ENCODE data around the gene HINT2. TPM values are rescaled to one million over a fixed set of nuclear protein-coding genes. Genes with fewer than 3 reads are reported as not detected.

Gene HINT2
- total and polyA plus RNA-seq, 4 donors: 19.9 to 112 (median 58.8) TPM

DNA sequence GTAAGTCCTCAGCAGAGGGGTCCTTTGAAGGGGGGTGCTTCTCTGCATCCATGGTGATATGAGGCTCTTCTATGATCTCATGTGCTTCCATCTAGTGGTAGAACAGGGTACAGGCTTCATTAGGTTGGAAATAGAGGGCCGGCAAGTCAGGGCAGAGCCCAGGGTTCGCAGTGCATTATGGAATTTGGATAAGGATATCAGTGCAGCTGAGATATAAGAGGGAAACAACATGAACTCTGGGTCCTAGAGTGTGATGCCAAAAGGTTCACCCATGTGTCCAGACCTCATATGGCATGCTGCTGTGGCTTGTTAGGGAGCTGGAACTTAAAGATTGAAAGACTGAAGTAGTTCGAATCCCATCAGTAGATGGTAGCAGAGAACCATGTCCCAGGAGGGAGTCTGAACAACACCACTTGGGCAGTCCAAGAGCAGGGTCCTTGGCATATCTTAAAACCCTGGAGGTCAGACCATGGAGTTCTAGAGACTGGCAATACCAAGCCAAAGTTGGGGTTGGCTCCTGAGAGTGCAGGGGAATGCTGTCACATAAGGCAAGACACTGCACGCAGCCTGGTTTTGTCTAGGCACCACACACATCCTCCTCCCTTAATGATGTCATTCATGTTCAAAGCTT is 11.3 kb upstream of the HINT2 start:
- TF ChIP-seq, protein P1, sequence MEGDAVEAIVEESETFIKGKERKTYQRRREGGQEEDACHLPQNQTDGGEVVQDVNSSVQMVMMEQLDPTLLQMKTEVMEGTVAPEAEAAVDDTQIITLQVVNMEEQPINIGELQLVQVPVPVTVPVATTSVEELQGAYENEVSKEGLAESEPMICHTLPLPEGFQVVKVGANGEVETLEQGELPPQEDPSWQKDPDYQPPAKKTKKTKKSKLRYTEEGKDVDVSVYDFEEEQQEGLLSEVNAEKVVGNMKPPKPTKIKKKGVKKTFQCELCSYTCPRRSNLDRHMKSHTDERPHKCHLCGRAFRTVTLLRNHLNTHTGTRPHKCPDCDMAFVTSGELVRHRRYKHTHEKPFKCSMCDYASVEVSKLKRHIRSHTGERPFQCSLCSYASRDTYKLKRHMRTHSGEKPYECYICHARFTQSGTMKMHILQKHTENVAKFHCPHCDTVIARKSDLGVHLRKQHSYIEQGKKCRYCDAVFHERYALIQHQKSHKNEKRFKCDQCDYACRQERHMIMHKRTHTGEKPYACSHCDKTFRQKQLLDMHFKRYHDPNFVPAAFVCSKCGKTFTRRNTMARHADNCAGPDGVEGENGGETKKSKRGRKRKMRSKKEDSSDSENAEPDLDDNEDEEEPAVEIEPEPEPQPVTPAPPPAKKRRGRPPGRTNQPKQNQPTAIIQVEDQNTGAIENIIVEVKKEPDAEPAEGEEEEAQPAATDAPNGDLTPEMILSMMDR (IDR thresholded peaks at IDR 0.05; ENCODE audit: control extremely low read depth, extremely low read depth): peak; percentile 60
- H3K4me1 ChIP-seq (ENCODE audit: control insufficient read depth in 5 of 5, insufficient read depth in 5 of 5, low read length in 5 of 5): peaks cover 0 to 23% (median 10%) of the 10 kb centered on the region in 5 donors
- H3K27me3 ChIP-seq (ENCODE audit: control insufficient read depth in 3 of 3, insufficient read depth in 3 of 3, low read length in 2 of 3): no peaks in the 10 kb centered on the region
- H3K36me3 ChIP-seq (ENCODE audit: control insufficient read depth in 4 of 4, insufficient read depth in 4 of 4, low read length in 4 of 4): no peaks in the 10 kb centered on the region
- no peak overlapping the region for H3K9ac ChIP-seq (ENCODE audit: insufficient read depth in 1 of 2, low read length in 2 of 2)
- 30% methylated on average over 4 of the region's 4 CpGs for WGBS, 2 donors
- no peak overlapping the region for H3K4me3 ChIP-seq
- DNase-seq (peak; percentile 40 to 79 (median 77)), ATAC-seq (ENCODE audit: insufficient read depth, low FRiP score) (peak; percentile 55)
- no peak overlapping the region for H3K27ac ChIP-seq (ENCODE audit: low read depth in 1 of 2, low read length in 1 of 2)
- no peaks in the 10 kb centered on the region for H3K9me3 ChIP-seq (ENCODE audit: control insufficient read depth in 4 of 4, insufficient read depth in 3 of 4, low read length in 3 of 4)

DNA sequence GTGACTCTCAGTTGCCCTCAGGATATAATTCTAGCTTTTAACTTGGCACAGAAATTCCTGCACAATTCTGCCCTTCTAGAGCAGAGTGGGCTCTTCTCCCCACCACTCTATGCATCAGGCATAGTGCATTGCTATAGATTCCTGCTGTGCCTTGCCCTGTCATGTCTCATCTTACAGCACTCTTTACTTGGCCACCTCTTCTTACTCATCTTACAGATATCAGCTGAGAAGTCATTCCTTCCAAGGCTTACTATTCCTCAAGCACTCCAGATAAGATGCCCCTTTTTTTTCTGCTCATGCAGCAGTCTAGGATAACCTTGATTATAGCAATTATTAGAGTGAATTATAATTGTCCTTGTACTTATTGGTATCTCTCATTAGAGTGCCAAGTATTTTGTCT is 8.1 kb upstream of the HINT2 start:
- Histone ChIP-seq H3K36me3 (ENCODE audit: control insufficient read depth in 4 of 4, insufficient read depth in 4 of 4, low read length in 4 of 4) (no peaks in the 10 kb centered on the region), H3K27me3 (ENCODE audit: control insufficient read depth in 3 of 3, insufficient read depth in 3 of 3, low read length in 2 of 3) (no peaks in the 10 kb centered on the region), H3K27ac (ENCODE audit: low read depth in 1 of 2, low read length in 1 of 2) (no peak overlapping the region), H3K4me3 (no peak overlapping the region), H3K9me3 (ENCODE audit: control insufficient read depth in 4 of 4, insufficient read depth in 3 of 4, low read length in 3 of 4) (no peaks in the 10 kb centered on the region), H3K9ac (ENCODE audit: insufficient read depth in 1 of 2, low read length in 2 of 2) (no peak overlapping the region), H3K4me1 (ENCODE audit: control insufficient read depth in 5 of 5, insufficient read depth in 5 of 5, low read length in 5 of 5) (peaks cover 0 to 2% (median 0%) of the 10 kb centered on the region in 5 donors)
- DNase-seq: no peak
- TF ChIP-seq, protein P1 (IDR thresholded peaks at IDR 0.05; ENCODE audit: control extremely low read depth, extremely low read depth): no peak
- ATAC-seq (ENCODE audit: insufficient read depth, low FRiP score): no peak

DNA sequence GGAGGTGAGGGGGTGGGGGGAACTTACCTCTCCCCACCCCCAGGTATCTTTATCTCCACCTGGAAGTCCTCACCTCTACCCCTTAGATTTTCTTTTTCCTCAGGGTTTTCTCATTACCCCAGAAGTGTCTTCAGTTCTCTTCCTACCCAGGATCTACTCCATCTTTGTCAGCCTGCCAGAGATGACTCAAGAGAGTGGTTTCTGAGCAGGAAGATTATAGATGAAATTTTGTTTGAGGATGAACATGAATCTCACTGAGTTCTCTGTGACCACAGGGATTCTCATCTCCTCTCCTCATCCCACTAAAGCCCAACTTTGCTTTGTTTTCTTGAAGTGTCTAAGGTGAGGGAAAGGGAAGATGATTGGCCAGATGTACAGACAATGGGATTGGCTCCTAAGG is 5.2 kb upstream of the HINT2 start:
- Histone ChIP-seq H3K4me1 (ENCODE audit: control insufficient read depth in 5 of 5, insufficient read depth in 5 of 5, low read length in 5 of 5) (no peaks in the 10 kb centered on the region), H3K9me3 (ENCODE audit: control insufficient read depth in 4 of 4, insufficient read depth in 3 of 4, low read length in 3 of 4) (no peaks in the 10 kb centered on the region), H3K27me3 (ENCODE audit: control insufficient read depth in 3 of 3, insufficient read depth in 3 of 3, low read length in 2 of 3) (no peaks in the 10 kb centered on the region), H3K9ac (ENCODE audit: insufficient read depth in 1 of 2, low read length in 2 of 2) (no peak overlapping the region), H3K4me3 (no peak overlapping the region), H3K27ac (ENCODE audit: low read depth in 1 of 2, low read length in 1 of 2) (no peak overlapping the region), H3K36me3 (ENCODE audit: control insufficient read depth in 4 of 4, insufficient read depth in 4 of 4, low read length in 4 of 4) (no peaks in the 10 kb centered on the region)
- TF ChIP-seq, protein P1 (IDR thresholded peaks at IDR 0.05; ENCODE audit: control extremely low read depth, extremely low read depth): no peak
- ATAC-seq (ENCODE audit: insufficient read depth, low FRiP score) (no peak), DNase-seq (no peak)

DNA sequence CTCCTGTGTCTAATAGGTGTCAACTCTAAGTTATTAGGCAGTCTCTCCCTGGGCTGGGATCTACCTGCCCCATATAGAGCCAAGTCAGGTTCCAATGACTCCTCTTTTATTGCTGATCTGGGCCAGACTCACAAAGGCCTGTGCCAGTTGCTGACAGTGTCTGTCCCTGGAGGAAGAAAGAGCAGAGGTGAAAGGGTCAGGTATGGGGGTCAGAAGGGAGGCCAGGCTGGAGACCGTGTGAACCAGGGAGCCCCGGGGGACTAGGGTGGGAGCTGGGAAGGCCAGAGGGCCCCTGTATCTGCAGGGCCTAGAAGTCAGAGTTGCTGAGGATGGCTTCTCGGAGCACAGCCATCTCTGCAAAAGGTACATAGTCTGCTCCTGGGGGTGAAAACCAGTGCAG is 3.5 kb upstream of the HINT2 start:
- Histone ChIP-seq H3K4me3 (no peak overlapping the region), H3K27me3 (ENCODE audit: control insufficient read depth in 3 of 3, insufficient read depth in 3 of 3, low read length in 2 of 3) (no peaks in the 10 kb centered on the region), H3K36me3 (ENCODE audit: control insufficient read depth in 4 of 4, insufficient read depth in 4 of 4, low read length in 4 of 4) (no peaks in the 10 kb centered on the region), H3K4me1 (ENCODE audit: control insufficient read depth in 5 of 5, insufficient read depth in 5 of 5, low read length in 5 of 5) (peaks cover 0 to 8% (median 3%) of the 10 kb centered on the region in 5 donors), H3K9me3 (ENCODE audit: control insufficient read depth in 4 of 4, insufficient read depth in 3 of 4, low read length in 3 of 4) (no peaks in the 10 kb centered on the region), H3K27ac (ENCODE audit: low read depth in 1 of 2, low read length in 1 of 2) (no peak overlapping the region), H3K9ac (ENCODE audit: insufficient read depth in 1 of 2, low read length in 2 of 2) (no peak overlapping the region)
- TF ChIP-seq, protein P1 (IDR thresholded peaks at IDR 0.05; ENCODE audit: control extremely low read depth, extremely low read depth): no peak
- no peak for ATAC-seq (ENCODE audit: insufficient read depth, low FRiP score)
- no peak for DNase-seq
- WGBS, 2 donors: 88 to 91% methylated on average over 3 of the region's 3 CpGs
